PC-3 (cell line): Measurements from ENCODE around the gene GPD1. TPM values are rescaled to one million over a fixed set of nuclear protein-coding genes. Genes with fewer than 3 reads are reported as not detected.

ENCODE experiments used
- ATAC-seq: fragments of 200-7000 bp; cut with Tn5 transposase; 2 replicates; pipeline ENCODE4 v1.9.1; 2020; ENCODE audit warnings: mild to moderate bottlenecking, moderate library complexity
- BruUV-seq: library from RNA; stranded (reverse); fragments of 400-500 nt; replicated peaks from 2 replicates; lab custom pipeline; 2021; lab: Mats Ljungman, UMichigan
- CTCF ChIA-PET: fragments of 300-600 bp; sonication (Branson Sonifier 250); formaldehyde crosslinking; loops from one replicate; lab custom pipeline; 2022; ENCODE audit warnings: antibody characterized with exemption; lab: Charles Lee
- POLR2A ChIA-PET: fragments of 300-600 bp; sonication (Branson Sonifier 250); formaldehyde crosslinking; loops from one replicate; lab custom pipeline; 2022; ENCODE audit warnings: antibody characterized with exemption; ENCODE audit not compliant: unreplicated experiment; lab: Charles Lee
- DNase-seq: peaks from one replicate; pipeline ENCODE4 v3.0.0-alpha.2; 2015
- H2AFZ ChIP-seq: fragments of 300-600 bp; sonication (generic); 2 replicates; pipeline ENCODE4 v1.6.0; 2016; ENCODE audit warnings: antibody characterized with exemption, low read length
- H3F3A ChIP-seq: fragments of 300-600 bp; sonication (generic); one replicate; pipeline ENCODE4 v1.6.0; 2017; ENCODE audit warnings: antibody characterized with exemption, low read length, control low read depth, mild to moderate bottlenecking; ENCODE audit not compliant: unreplicated experiment
- H3K27ac ChIP-seq: fragments of 300-600 bp; sonication (generic); 2 replicates; pipeline ENCODE4 v1.5.1; 2016; ENCODE audit warnings: mild to moderate bottlenecking, low read length
- H3K27me3 ChIP-seq: fragments of 300-600 bp; sonication (generic); 2 replicates; pipeline ENCODE4 v1.6.1; 2016; ENCODE audit warnings: low read length, mixed read lengths
- H3K36me3 ChIP-seq: fragments of 300-600 bp; sonication (generic); 2 replicates; pipeline ENCODE4 v1.6.1; 2016; ENCODE audit warnings: low read depth, mixed run types, low read length, mixed read lengths
- H3K4me1 ChIP-seq: fragments of 300-600 bp; sonication (generic); 2 replicates; pipeline ENCODE4 v1.5.1; 2016; ENCODE audit warnings: low read length; ENCODE audit not compliant: insufficient read depth
- H3K4me2 ChIP-seq: fragments of 300-600 bp; sonication (generic); 2 replicates; pipeline ENCODE4 v1.6.0; 2016; ENCODE audit warnings: low read length
- H3K4me3 ChIP-seq: fragments of 300-600 bp; sonication (generic); 2 replicates; pipeline ENCODE4 v1.5.1; 2016; ENCODE audit warnings: mild to moderate bottlenecking, low read length, mixed read lengths
- H3K79me2 ChIP-seq: fragments of 300-600 bp; sonication (generic); 2 replicates; pipeline ENCODE4 v1.6.1; 2017; ENCODE audit warnings: low read length, mixed read lengths
- H3K9ac ChIP-seq: fragments of 300-600 bp; sonication (generic); 2 replicates; pipeline ENCODE4 v1.6.0; 2016; ENCODE audit warnings: mild to moderate bottlenecking, low read length
- H3K9me2 ChIP-seq: fragments of 300-600 bp; sonication (generic); replicated peaks from 2 replicates; pipeline ENCODE4 v1.6.1; 2016; ENCODE audit warnings: mixed run types, low read length, mixed read lengths
- H3K9me3 ChIP-seq: fragments of 300-600 bp; sonication (generic); 2 replicates; pipeline ENCODE4 v1.6.1; 2016; ENCODE audit warnings: low read length, mixed read lengths
- H4K20me1 ChIP-seq: fragments of 300-600 bp; sonication (generic); 2 replicates; pipeline ENCODE4 v1.6.1; 2016; ENCODE audit warnings: low read length, mixed read lengths
- EZH2 ChIP-seq: fragments of 300-600 bp; sonication (generic); IDR thresholded peaks from one replicate; pipeline ENCODE4 v1.6.1; 2017; ENCODE audit warnings: antibody characterized with exemption, mild to moderate bottlenecking, low read length; ENCODE audit not compliant: unreplicated experiment
- EZH2phosphoT487 ChIP-seq: fragments of 300-600 bp; sonication (generic); IDR thresholded peaks from 2 replicates; pipeline ENCODE4 v1.6.1; 2018; ENCODE audit warnings: mild to moderate bottlenecking, antibody characterized with exemption, low read length, borderline replicate concordance
- intact Hi-C: fragments of 100-400 bp; cut with micrococcal nuclease; formaldehyde crosslinking; loops from 2 replicates; pipeline ENCODE4 v1.9.0; 2023
- total RNA-seq: library from RNA; depleted of rRNA; stranded (reverse); fragments of >200 nt; gene quantifications from 2 replicates; pipeline ENCODE4 v1.2.3, GENCODE V29; 2014; rRNA removed
- TF ChIP-seq, protein P1 (sequence below): fragments of 300-600 bp; sonication (generic); conservative IDR thresholded peaks from 2 replicates; pipeline ENCODE4 v1.5.1; 2017; ENCODE audit warnings: antibody characterized with exemption, low read depth, mild to moderate bottlenecking, low read length

GPD1 gene
- total RNA-seq, 1 experiment from 2014 or later: 0.11 TPM

GRCh38 chr12:50157259-50157658, 53.5 kb downstream of the GPD1 start:
- DNase-seq (no peak), ATAC-seq (no peak; the same call in 1 of the 2 replicates)
- H3K79me2 ChIP-seq: no peaks in the 10 kb centered on the region; the same call in 1 of the 2 replicates
- no peak overlapping the region for H2AFZ ChIP-seq
- H3K4me2 ChIP-seq: no peak overlapping the region
- intact Hi-C loops: no loop called here
- H4K20me1 ChIP-seq: no peaks in the 10 kb centered on the region
- H3K9ac ChIP-seq: no peak overlapping the region
- H3K4me3 ChIP-seq: no peak overlapping the region
- no peaks in the 10 kb centered on the region for H3K9me2 ChIP-seq
- CTCF ChIA-PET: no interaction called here
- H3K27me3 ChIP-seq: no peaks in the 10 kb centered on the region
- H3K9me3 ChIP-seq: no peaks in the 10 kb centered on the region
- H3F3A ChIP-seq: no peaks in the 10 kb centered on the region
- no peaks in the 10 kb centered on the region for H3K36me3 ChIP-seq
- POLR2A ChIA-PET: no interaction called here
- BruUV-seq: no TSS peak
- TF ChIP-seq EZH2phosphoT487: no peak
- no peak for TF ChIP-seq EZH2
- TF ChIP-seq, protein P1, sequence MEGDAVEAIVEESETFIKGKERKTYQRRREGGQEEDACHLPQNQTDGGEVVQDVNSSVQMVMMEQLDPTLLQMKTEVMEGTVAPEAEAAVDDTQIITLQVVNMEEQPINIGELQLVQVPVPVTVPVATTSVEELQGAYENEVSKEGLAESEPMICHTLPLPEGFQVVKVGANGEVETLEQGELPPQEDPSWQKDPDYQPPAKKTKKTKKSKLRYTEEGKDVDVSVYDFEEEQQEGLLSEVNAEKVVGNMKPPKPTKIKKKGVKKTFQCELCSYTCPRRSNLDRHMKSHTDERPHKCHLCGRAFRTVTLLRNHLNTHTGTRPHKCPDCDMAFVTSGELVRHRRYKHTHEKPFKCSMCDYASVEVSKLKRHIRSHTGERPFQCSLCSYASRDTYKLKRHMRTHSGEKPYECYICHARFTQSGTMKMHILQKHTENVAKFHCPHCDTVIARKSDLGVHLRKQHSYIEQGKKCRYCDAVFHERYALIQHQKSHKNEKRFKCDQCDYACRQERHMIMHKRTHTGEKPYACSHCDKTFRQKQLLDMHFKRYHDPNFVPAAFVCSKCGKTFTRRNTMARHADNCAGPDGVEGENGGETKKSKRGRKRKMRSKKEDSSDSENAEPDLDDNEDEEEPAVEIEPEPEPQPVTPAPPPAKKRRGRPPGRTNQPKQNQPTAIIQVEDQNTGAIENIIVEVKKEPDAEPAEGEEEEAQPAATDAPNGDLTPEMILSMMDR: no peak
- no peaks in the 10 kb centered on the region for H3K4me1 ChIP-seq
- H3K27ac ChIP-seq: no peak overlapping the region

GRCh38 chr12:50160643-50161042, 56.8 kb downstream of the GPD1 start:
- intact Hi-C loops: no loop called here
- H3K4me2 ChIP-seq: no peak overlapping the region
- H3K27me3 ChIP-seq: no peaks in the 10 kb centered on the region
- H3K4me1 ChIP-seq: no peaks in the 10 kb centered on the region
- no peak overlapping the region for H3K9ac ChIP-seq
- no peak overlapping the region for H3K27ac ChIP-seq
- TF ChIP-seq, protein P1: no peak
- no peak for TF ChIP-seq EZH2phosphoT487
- no peak for TF ChIP-seq EZH2
- H3F3A ChIP-seq: no peaks in the 10 kb centered on the region
- ATAC-seq (no peak), DNase-seq (no peak)
- H2AFZ ChIP-seq: no peak overlapping the region
- no TSS peak for BruUV-seq
- H3K79me2 ChIP-seq: peaks cover 26% of the 10 kb centered on the region
- ChIA-PET CTCF (no interaction called here), POLR2A (no interaction called here)
- no peaks in the 10 kb centered on the region for H3K36me3 ChIP-seq
- no peaks in the 10 kb centered on the region for H3K9me3 ChIP-seq
- H3K4me3 ChIP-seq: no peak overlapping the region
- no peaks in the 10 kb centered on the region for H4K20me1 ChIP-seq
- no peaks in the 10 kb centered on the region for H3K9me2 ChIP-seq

Other genes starting within 250 kb of the GPD1 start
- 0.18 TPM in 1 of 2 replicates, not detected in the other for gene FAIM2, start 200.1 kb upstream of the GPD1 start, total RNA-seq
- not detected in 2 replicates for gene AQP2, start 153.3 kb upstream of the GPD1 start, total RNA-seq
- gene AQP5, start 142.1 kb upstream of the GPD1 start, total RNA-seq: not detected in 2 replicates
- not detected in 2 replicates for gene AQP6, start 131.1 kb upstream of the GPD1 start, total RNA-seq
- gene RACGAP1, start 78.5 kb upstream of the GPD1 start, total RNA-seq: 95.3 and 97.9 TPM in 2 replicates
- gene ASIC1, start 46.4 kb upstream of the GPD1 start, total RNA-seq: 6.0 and 6.3 TPM in 2 replicates
- 105 and 109 TPM in 2 replicates for gene SMARCD1, start 18.7 kb upstream of the GPD1 start, total RNA-seq
- 75.7 and 84.7 TPM in 2 replicates for gene COX14, start 8.2 kb downstream of the GPD1 start, total RNA-seq
- 24.9 and 29.7 TPM in 2 replicates for gene CERS5, start 63.4 kb downstream of the GPD1 start, total RNA-seq
- 45.1 and 58.2 TPM in 2 replicates for gene LIMA1, start 179.5 kb downstream of the GPD1 start, total RNA-seq